CD4-positive, CD25-positive, alpha-beta regulatory T cell (primary cell): ENCODE measurements around the gene RPTN. TPM values are rescaled to one million over a fixed set of nuclear protein-coding genes. Genes with fewer than 3 reads are reported as not detected.

Experiments used
- ATAC-seq, 2 donors: fragments of 150-1000 bp; cut with Tn5 transposase; one replicate each; pipeline ENCODE4 v1.10.0; 2021; ENCODE audit warnings: low read depth in 2 of 2, moderate number of reproducible peaks in 2 of 2, moderate library complexity in 1 of 2
- DNase-seq, 3 donors: peaks; one replicate each; pipeline versions ENCODE4 v3.0.0 to v3.0.0-alpha.2; 2012 to 2022; ENCODE audit warnings: mixed read lengths in 1 of 3
- H3K27ac ChIP-seq: one replicate; pipeline ENCODE4 v1.7.0; 2013; ENCODE audit warnings: mild to moderate bottlenecking, low read length; ENCODE audit not compliant: insufficient read depth, poor library complexity, severe bottlenecking
- H3K27me3 ChIP-seq: one replicate; pipeline ENCODE4 v1.7.0; 2013; ENCODE audit warnings: low read length; ENCODE audit not compliant: control insufficient read depth, insufficient read depth
- H3K36me3 ChIP-seq: one replicate; pipeline ENCODE4 v1.7.0; 2013; ENCODE audit warnings: mild to moderate bottlenecking, low read length, moderate library complexity; ENCODE audit not compliant: control insufficient read depth, insufficient read depth
- H3K4me1 ChIP-seq: 2 replicates; pipeline ENCODE4 v1.7.0; 2013; ENCODE audit warnings: mild to moderate bottlenecking, low read length; ENCODE audit not compliant: insufficient read depth, control insufficient read depth, poor library complexity, severe bottlenecking
- H3K4me3 ChIP-seq: one replicate; pipeline ENCODE4 v1.7.0; 2013; ENCODE audit warnings: low read depth, mild to moderate bottlenecking, low read length, moderate library complexity
- H3K9me3 ChIP-seq, 2 experiments: 1 replicate in 1 of 2; 2 replicates in 1 of 2; pipeline ENCODE4 v1.7.0; 2013; ENCODE audit warnings: low read length in 2 of 2, mild to moderate bottlenecking in 1 of 2, moderate library complexity in 1 of 2; ENCODE audit not compliant: control insufficient read depth in 2 of 2
- H3K27ac Mint-ChIP-seq, 3 donors: one replicate each; pipeline ENCODE4 v1.8.0; 2020 to 2022; ENCODE audit warnings: mild to moderate bottlenecking in 3 of 3, mixed read lengths in 3 of 3, moderate library complexity in 2 of 3
- H3K27me3 Mint-ChIP-seq: one replicate; pipeline ENCODE4 v1.8.0; 2022; ENCODE audit warnings: mild to moderate bottlenecking, mixed read lengths
- H3K36me3 Mint-ChIP-seq: one replicate; pipeline ENCODE4 v1.8.0; 2020; ENCODE audit warnings: mixed read lengths
- H3K4me1 Mint-ChIP-seq, 4 donors: one replicate each; pipeline ENCODE4 v1.8.0; 2020 to 2022; ENCODE audit warnings: mixed read lengths in 4 of 4, mild to moderate bottlenecking in 1 of 4
- H3K4me3 Mint-ChIP-seq, 4 donors: one replicate each; pipeline ENCODE4 v1.8.0; 2020 to 2022; ENCODE audit warnings: mild to moderate bottlenecking in 4 of 4, mixed read lengths in 4 of 4, moderate library complexity in 3 of 4
- H3K9me3 Mint-ChIP-seq, 7 donors: one replicate each; pipeline ENCODE4 v1.8.0; 2020 to 2022; ENCODE audit warnings: mixed read lengths in 7 of 7, mild to moderate bottlenecking in 3 of 7, moderate library complexity in 2 of 7
- polyA plus RNA-seq, 4 donors: library from polyadenylated mRNA; unstranded; fragments of 300-500 nt; fragmentation: Illumina TruSeq; gene quantifications; one replicate each; pipeline ENCODE4 v1.2.3, GENCODE V29; 2021
- total RNA-seq: library from RNA; stranded (reverse); gene quantifications from one replicate; pipeline ENCODE4 v1.2.3, GENCODE V29; 2022

Gene RPTN
- total and polyA plus RNA-seq, 5 donors from 2014 or later, result not detected

GRCh38 chr1:152143150-152143887 is 15.7 kb downstream of the RPTN start:
- ATAC-seq (no peak), DNase-seq (no peak)
- no peaks in the 10 kb centered on the region for H3K4me1 ChIP-seq
- Mint-ChIP-seq H3K27ac (no peak overlapping the region), H3K36me3 (no peaks in the 10 kb centered on the region), H3K4me1 (no peaks in the 10 kb centered on the region), H3K9me3 (peaks cover 4 to 18% (median 9%) of the 10 kb centered on the region in 7 donors), H3K27me3 (peaks cover 23% of the 10 kb centered on the region), H3K4me3 (no peak overlapping the region)
- H3K27ac ChIP-seq, result no peak overlapping the region
- peaks cover 13% of the 10 kb centered on the region for H3K27me3 ChIP-seq
- H3K4me3 ChIP-seq, result no peak overlapping the region
- peaks cover 9% of the 10 kb centered on the region in 2 experiments for H3K9me3 ChIP-seq
- no peaks in the 10 kb centered on the region for H3K36me3 ChIP-seq

GRCh38 chr1:152141971-152142584 is 16.9 kb downstream of the RPTN start:
- Mint-ChIP-seq H3K9me3 (peaks cover 5 to 12% (median 10%) of the 10 kb centered on the region in 7 donors), H3K4me3 (no peak overlapping the region), H3K4me1 (no peaks in the 10 kb centered on the region), H3K27me3 (peaks cover 34% of the 10 kb centered on the region), H3K27ac (no peak overlapping the region), H3K36me3 (no peaks in the 10 kb centered on the region)
- ATAC-seq, result no peak
- H3K4me3 ChIP-seq, result no peak overlapping the region
- peaks cover 13% of the 10 kb centered on the region for H3K27me3 ChIP-seq
- no peaks in the 10 kb centered on the region for H3K4me1 ChIP-seq
- no peak overlapping the region for H3K27ac ChIP-seq
- no peaks in the 10 kb centered on the region for H3K36me3 ChIP-seq
- no peaks in the 10 kb centered on the region for H3K9me3 ChIP-seq
- peak in 2 of 3 donors; percentile 2 to 36 for DNase-seq

- peaks cover 0 to 12% (median 6%) of the 10 kb centered on the region in 7 donors for H3K9me3 Mint-ChIP-seq
- no peak overlapping the region for H3K4me3 Mint-ChIP-seq
- no peaks in the 10 kb centered on the region for H3K36me3 Mint-ChIP-seq
- H3K4me1 Mint-ChIP-seq, result no peaks in the 10 kb centered on the region
- H3K9me3 ChIP-seq, result peaks cover 3 to 16% of the 10 kb centered on the region in 2 experiments
- H3K27me3 ChIP-seq, result peaks cover 24% of the 10 kb centered on the region
- no peak for DNase-seq
- no peak overlapping the region for H3K4me3 ChIP-seq
- no peaks in the 10 kb centered on the region for H3K4me1 ChIP-seq
- H3K27me3 Mint-ChIP-seq, result peaks cover 63% of the 10 kb centered on the region
- H3K27ac ChIP-seq, result no peak overlapping the region
- no peaks in the 10 kb centered on the region for H3K36me3 ChIP-seq
- no peak for ATAC-seq
- H3K27ac Mint-ChIP-seq, result no peak overlapping the region
Observed at GRCh38 chr1:152137215-152137614, 21.8 kb downstream of the RPTN start.

- H3K27me3 Mint-ChIP-seq, result peaks cover 72% of the 10 kb centered on the region
- DNase-seq, result no peak
- H3K4me1 Mint-ChIP-seq, result no peaks in the 10 kb centered on the region
- no peaks in the 10 kb centered on the region for H3K4me1 ChIP-seq
- H3K27me3 ChIP-seq, result peaks cover 43% of the 10 kb centered on the region
- no peak overlapping the region for H3K4me3 ChIP-seq
- peaks cover 0 to 14% (median 4%) of the 10 kb centered on the region in 7 donors for H3K9me3 Mint-ChIP-seq
- no peak overlapping the region for H3K4me3 Mint-ChIP-seq
- H3K36me3 ChIP-seq, result no peaks in the 10 kb centered on the region
- no peak overlapping the region for H3K27ac Mint-ChIP-seq
- no peaks in the 10 kb centered on the region for H3K36me3 Mint-ChIP-seq
- no peak overlapping the region for H3K27ac ChIP-seq
- peaks cover 6 to 16% of the 10 kb centered on the region in 2 experiments for H3K9me3 ChIP-seq
- no peak for ATAC-seq
Observed at GRCh38 chr1:152130186-152130585, 28.8 kb downstream of the RPTN start.

- Histone ChIP-seq H3K27me3 (peaks cover 43% of the 10 kb centered on the region), H3K27ac (no peak overlapping the region), H3K36me3 (no peaks in the 10 kb centered on the region), H3K4me1 (no peaks in the 10 kb centered on the region), H3K9me3 (peaks cover 3 to 6% of the 10 kb centered on the region in 2 experiments), H3K4me3 (no peak overlapping the region)
- no peaks in the 10 kb centered on the region for H3K36me3 Mint-ChIP-seq
- H3K27me3 Mint-ChIP-seq, result peaks cover 59% of the 10 kb centered on the region
- no peak overlapping the region for H3K4me3 Mint-ChIP-seq
- H3K9me3 Mint-ChIP-seq, result peaks cover 0 to 8% (median under 1%) of the 10 kb centered on the region in 7 donors
- H3K27ac Mint-ChIP-seq, result no peak overlapping the region
- DNase-seq, result no peak
- H3K4me1 Mint-ChIP-seq, result no peaks in the 10 kb centered on the region
- ATAC-seq, result no peak
Observed at GRCh38 chr1:152127673-152128072, 31.4 kb downstream of the RPTN start.

- ATAC-seq, result no peak
- Mint-ChIP-seq H3K4me3 (no peak overlapping the region), H3K36me3 (no peaks in the 10 kb centered on the region), H3K4me1 (no peaks in the 10 kb centered on the region), H3K27ac (no peak overlapping the region), H3K27me3 (peaks cover 62% of the 10 kb centered on the region), H3K9me3 (peaks cover 0 to 8% (median 0%) of the 10 kb centered on the region in 7 donors)
- Histone ChIP-seq H3K4me3 (no peak overlapping the region), H3K27ac (no peak overlapping the region), H3K36me3 (no peaks in the 10 kb centered on the region), H3K4me1 (no peaks in the 10 kb centered on the region), H3K27me3 (peaks cover 43% of the 10 kb centered on the region), H3K9me3 (no peaks in the 10 kb centered on the region)
- DNase-seq, result no peak
Observed at GRCh38 chr1:152125834-152126443, 33.1 kb downstream of the RPTN start.

- H3K27ac Mint-ChIP-seq, result no peak overlapping the region
- H3K36me3 Mint-ChIP-seq, result no peaks in the 10 kb centered on the region
- peaks cover 52% of the 10 kb centered on the region for H3K27me3 Mint-ChIP-seq
- Histone ChIP-seq H3K4me3 (no peak overlapping the region), H3K27ac (no peak overlapping the region), H3K4me1 (no peaks in the 10 kb centered on the region), H3K36me3 (no peaks in the 10 kb centered on the region), H3K9me3 (no peaks in the 10 kb centered on the region), H3K27me3 (peaks cover 49% of the 10 kb centered on the region)
- H3K4me3 Mint-ChIP-seq, result no peak overlapping the region
- no peaks in the 10 kb centered on the region for H3K9me3 Mint-ChIP-seq
- H3K4me1 Mint-ChIP-seq, result no peaks in the 10 kb centered on the region
- DNase-seq (no peak), ATAC-seq (no peak)
Observed at GRCh38 chr1:152118915-152119314, 40.1 kb downstream of the RPTN start.
